NCI-H1105 (cell line): ENCODE data around the gene TSC2.
"Not testable (repeated sequence)": the region's sequence is repeated elsewhere in the genome, so short reads cannot be mapped to it uniquely, and the experiment has no call there.

Experiments
- DNase-seq: peaks from one replicate; lab custom pipeline; 2025; lab: John Stamatoyannopoulos, UW

Gene TSC2

GRCh38 chr16:2122934-2123683, 75.3 kb downstream of the TSC2 start:
- DNase-seq: not testable (repeated sequence)

GRCh38 chr16:2123706-2124376, 76.1 kb downstream of the TSC2 start:
- DNase-seq: not testable (repeated sequence)

GRCh38 chr16:2124377-2124693, 76.5 kb downstream of the TSC2 start:
- DNase-seq: not testable (repeated sequence)

GRCh38 chr16:2124694-2125444, 77.1 kb downstream of the TSC2 start:
- DNase-seq: not testable (repeated sequence)

- not testable (repeated sequence) for DNase-seq
Measured at GRCh38 chr16:2125609-2126008, 77.8 kb downstream of the TSC2 start.

GRCh38 chr16:2126161-2126743, 78.5 kb downstream of the TSC2 start:
- not testable (repeated sequence) for DNase-seq

GRCh38 chr16:2126928-2127556, 79.3 kb downstream of the TSC2 start:
- DNase-seq: not testable (repeated sequence)

- not testable (repeated sequence) for DNase-seq
Measured at GRCh38 chr16:2127630-2128280, 80.0 kb downstream of the TSC2 start.

- DNase-seq: not testable (repeated sequence)
Measured at GRCh38 chr16:2129251-2129650, 81.5 kb downstream of the TSC2 start.

- DNase-seq: not testable (repeated sequence)
Measured at GRCh38 chr16:2129890-2130447, 82.2 kb downstream of the TSC2 start.

- DNase-seq: not testable (repeated sequence)
Measured at GRCh38 chr16:2133797-2134196, 86.0 kb downstream of the TSC2 start.

GRCh38 chr16:2135071-2135470, 87.3 kb downstream of the TSC2 start:
- not testable (repeated sequence) for DNase-seq

- peak; percentile 50 for DNase-seq
Measured at GRCh38 chr16:2135770-2136490, 88.1 kb downstream of the TSC2 start, which contains the start of gene PKD1. PKD1 (minus strand) TSS chr16:2135898; CDS start chr16:2135689, 209 bp downstream.
